Neuron (in vitro differentiated cells): Measurements from ENCODE around the gene ATG7.
"Not testable (repeated sequence)": the region's sequence is repeated elsewhere in the genome, so short reads cannot be mapped to it uniquely, and the experiment has no call there.

Source experiments
- H2AFZ ChIP-seq: one replicate; pipeline ENCODE4 v1.6.1; 2013; ENCODE audit warnings: low read depth, mild to moderate bottlenecking, inconsistent platforms, low read length, moderate library complexity
- H3K27me3 ChIP-seq: one replicate; pipeline ENCODE4 v1.6.1; 2013; ENCODE audit warnings: low read length; ENCODE audit not compliant: insufficient read depth
- H3K36me3 ChIP-seq: one replicate; pipeline ENCODE4 v1.6.1; 2013; ENCODE audit warnings: low read length; ENCODE audit not compliant: insufficient read depth
- H3K4me1 ChIP-seq: one replicate; pipeline ENCODE4 v1.6.1; 2013; ENCODE audit warnings: low read length; ENCODE audit not compliant: insufficient read depth
- H3K4me3 ChIP-seq: 2 replicates; pipeline ENCODE4 v1.5.1; 2013; ENCODE audit warnings: mild to moderate bottlenecking, low read length, moderate library complexity
- H3K9me3 ChIP-seq: one replicate; pipeline ENCODE4 v1.6.1; 2013; ENCODE audit warnings: low read length

ATG7 gene

DNA sequence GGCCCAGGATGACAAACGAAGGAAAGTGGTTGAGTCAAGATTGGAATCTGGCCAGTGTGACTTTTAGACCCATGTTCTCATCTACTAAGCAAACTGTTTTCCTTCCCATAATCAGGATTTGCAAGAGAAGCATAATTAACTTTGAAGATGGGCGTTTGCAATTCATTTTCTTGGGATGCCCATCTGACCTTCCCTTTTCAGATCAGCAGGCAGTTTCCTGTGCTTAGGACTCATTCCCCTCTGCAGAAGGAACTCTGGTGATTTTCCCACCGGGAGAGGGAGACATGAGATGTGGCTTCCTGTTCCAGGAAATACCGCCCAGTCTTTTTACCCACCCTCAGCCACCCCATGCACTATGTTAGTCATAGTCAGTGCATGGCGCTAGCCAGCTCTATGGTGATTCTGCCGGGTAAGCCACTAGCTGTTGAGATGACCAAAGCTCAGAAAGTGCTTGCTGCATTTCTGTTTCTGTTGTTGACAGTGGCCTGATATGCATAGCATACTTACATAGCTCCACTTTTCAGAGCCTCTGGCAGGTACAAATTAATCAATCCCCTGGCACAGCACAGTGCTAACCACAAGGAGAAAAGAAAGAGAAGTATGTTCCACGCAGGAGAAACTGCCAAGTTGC, 242.1 kb downstream of the ATG7 start:
- H3K9me3 ChIP-seq: no peaks in the 10 kb centered on the region
- no peak overlapping the region for H2AFZ ChIP-seq
- H3K36me3 ChIP-seq: no peaks in the 10 kb centered on the region
- no peaks in the 10 kb centered on the region for H3K27me3 ChIP-seq
- H3K4me1 ChIP-seq: peaks cover 14% of the 10 kb centered on the region
- no peak overlapping the region for H3K4me3 ChIP-seq

DNA sequence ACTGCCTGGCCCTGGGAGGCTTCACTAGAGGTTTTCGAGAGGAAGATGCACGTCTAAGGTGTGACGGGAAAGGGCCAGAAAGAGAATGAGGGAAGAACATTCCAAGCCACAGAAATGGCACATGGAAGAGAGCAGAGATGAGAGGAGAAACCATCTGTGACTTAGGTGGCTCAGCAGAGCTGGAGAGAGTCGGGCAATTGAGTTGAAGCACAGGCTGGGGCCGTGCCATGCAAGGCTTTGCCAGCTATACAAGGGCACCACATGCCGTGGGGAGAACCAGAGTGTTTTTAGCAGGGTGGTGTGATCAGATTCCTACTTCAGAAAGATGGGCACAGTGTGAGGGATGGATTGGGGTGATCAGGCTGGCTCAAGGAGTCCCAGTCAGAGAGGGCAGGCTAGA, 245.4 kb downstream of the ATG7 start:
- H3K4me3 ChIP-seq: no peak overlapping the region
- no peaks in the 10 kb centered on the region for H3K4me1 ChIP-seq
- no peaks in the 10 kb centered on the region for H3K27me3 ChIP-seq
- H3K9me3 ChIP-seq: no peaks in the 10 kb centered on the region
- no peak overlapping the region for H2AFZ ChIP-seq
- H3K36me3 ChIP-seq: no peaks in the 10 kb centered on the region

DNA sequence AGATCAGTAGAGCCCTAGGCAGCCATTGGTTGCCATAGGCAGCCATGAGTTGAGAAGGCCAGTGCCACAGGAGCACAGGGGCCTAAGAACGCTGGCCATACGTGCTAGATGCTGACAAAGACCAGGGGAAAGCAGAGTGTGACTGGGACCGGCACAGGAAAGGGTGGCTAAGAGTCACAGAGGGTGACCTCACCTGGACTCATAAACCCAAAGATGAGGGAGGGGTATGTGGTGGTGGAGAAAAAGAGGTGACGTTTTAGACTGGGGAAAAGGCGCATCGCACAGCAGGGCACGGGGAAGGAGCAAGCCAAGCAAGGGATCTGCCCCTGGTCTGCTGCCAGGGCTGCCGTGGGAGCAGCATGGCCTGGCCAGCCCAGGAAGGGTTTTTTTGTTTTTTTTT, 249.0 kb downstream of the ATG7 start:
- Histone ChIP-seq H3K36me3 (no peaks in the 10 kb centered on the region), H3K4me1 (no peaks in the 10 kb centered on the region), H3K27me3 (no peaks in the 10 kb centered on the region), H3K9me3 (no peaks in the 10 kb centered on the region), H2AFZ (no peak overlapping the region), H3K4me3 (no peak overlapping the region)

DNA sequence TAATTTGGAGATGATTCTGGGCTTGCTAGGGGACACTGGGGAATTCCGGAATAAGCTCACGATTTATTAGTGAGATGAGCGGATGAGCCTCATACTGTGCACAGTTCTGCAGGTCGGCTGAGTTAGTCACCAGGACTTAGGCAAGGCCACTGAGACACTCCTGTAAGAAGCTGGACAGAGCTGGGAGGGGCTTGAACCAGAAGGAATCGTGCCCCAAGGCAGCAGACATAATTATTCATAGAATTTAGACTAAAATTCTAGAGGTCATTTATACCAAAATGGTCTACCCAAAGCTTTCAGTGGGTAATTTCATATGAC, 250.2 kb downstream of the ATG7 start:
- Histone ChIP-seq H2AFZ (no peak overlapping the region), H3K4me3 (no peak overlapping the region), H3K27me3 (no peaks in the 10 kb centered on the region), H3K4me1 (no peaks in the 10 kb centered on the region), H3K9me3 (no peaks in the 10 kb centered on the region), H3K36me3 (no peaks in the 10 kb centered on the region)

DNA sequence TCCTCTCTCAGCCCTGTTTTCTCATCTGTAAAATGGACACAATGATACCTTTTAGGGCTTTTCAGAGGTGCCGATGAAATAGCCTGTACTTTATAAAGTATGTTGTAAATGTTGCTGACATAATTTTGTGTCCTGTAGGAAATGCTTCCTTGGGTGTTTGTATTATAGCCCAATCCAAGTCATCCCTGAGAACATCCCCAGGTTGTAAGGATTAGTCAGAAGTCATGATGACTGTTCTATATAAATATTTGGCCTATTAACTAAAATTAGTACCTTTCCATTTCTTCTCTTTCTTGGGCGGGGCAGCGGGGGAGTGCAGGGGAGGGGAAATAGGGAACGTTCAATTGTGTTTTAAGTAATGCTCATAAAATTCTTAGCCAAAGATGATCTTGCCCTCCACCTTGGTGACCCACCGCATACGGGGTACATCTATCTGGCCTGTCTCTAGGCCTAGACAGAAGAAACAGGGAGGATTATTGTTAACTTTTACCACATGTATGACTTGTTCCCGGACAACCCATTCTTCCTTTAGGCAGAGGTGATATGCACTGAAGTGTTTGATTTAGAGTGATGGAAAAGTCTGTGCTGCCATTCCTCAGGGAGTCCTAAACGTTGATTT, 250.9 kb downstream of the ATG7 start:
- Histone ChIP-seq H3K36me3 (no peaks in the 10 kb centered on the region), H3K4me3 (no peak overlapping the region), H2AFZ (no peak overlapping the region), H3K27me3 (no peaks in the 10 kb centered on the region), H3K4me1 (no peaks in the 10 kb centered on the region), H3K9me3 (no peaks in the 10 kb centered on the region)

DNA sequence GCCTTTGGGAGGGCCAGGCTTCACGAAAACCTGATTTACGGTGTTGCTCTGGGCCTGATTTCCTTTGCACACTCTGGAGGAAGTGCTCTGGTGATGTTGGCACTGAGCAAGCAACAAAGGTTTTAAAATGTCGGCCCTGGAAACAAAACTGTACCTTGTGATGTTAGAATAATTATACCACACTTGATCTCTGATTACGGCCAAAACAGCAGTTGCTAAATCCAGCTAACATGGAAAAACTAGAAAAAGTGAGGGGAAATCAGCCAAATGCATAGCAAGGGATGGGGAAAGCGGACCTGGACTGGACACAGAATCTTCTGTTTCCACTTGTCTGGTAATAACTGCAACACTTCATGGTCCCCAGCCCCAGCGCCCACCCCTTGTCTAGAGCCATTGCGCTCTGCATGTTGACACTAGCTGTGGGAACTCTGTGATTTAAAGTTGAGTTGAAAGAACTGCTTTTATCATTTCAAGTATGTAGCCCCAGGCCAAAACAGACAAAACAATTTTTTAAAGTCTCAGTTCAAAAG, 251.4 kb downstream of the ATG7 start:
- no peaks in the 10 kb centered on the region for H3K27me3 ChIP-seq
- H3K4me1 ChIP-seq: no peaks in the 10 kb centered on the region
- no peak overlapping the region for H2AFZ ChIP-seq
- no peaks in the 10 kb centered on the region for H3K9me3 ChIP-seq
- no peaks in the 10 kb centered on the region for H3K36me3 ChIP-seq
- H3K4me3 ChIP-seq: no peak overlapping the region

DNA sequence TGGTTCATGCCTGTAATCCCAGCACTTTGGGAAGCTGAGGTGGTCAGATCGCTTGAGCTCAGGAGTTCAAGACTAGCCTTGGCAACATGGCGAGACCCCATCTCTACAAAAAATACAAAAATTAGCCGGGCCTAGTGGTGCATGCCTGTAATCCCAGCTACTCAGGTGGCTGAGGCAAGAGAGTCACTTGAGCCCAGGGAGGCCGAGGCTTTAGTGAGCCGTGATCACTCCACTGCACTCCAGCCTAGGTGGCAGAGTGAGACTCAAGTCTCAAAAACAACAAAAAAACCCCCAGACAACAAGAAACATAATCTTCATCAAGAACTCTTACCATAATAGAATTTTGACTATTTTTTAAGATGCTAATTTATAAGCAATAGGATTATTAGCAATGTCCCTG, 253.9 kb downstream of the ATG7 start:
- not testable (repeated sequence) for H3K27me3 ChIP-seq, H3K36me3 ChIP-seq, H3K4me3 ChIP-seq, H2AFZ ChIP-seq, H3K9me3 ChIP-seq, H3K4me1 ChIP-seq

DNA sequence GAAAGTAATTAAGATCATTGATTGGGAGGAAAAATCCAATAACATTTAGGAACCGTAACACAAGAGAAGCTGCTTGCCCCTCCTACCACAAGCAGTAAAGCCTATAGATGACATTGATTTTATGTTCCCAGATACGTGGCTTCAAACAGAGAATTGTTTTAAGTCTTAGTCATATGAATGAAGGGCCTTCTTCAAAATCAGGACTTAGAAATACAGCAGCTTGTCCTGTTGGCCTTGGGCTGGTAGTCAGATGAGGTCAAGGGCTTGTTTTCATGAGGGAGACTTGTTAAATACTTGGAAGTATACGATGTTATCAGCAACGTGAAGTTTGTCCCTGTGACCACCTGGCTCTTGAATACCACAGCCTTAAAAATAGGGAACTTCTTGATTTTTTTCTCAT, 257.1 kb downstream of the ATG7 start:
- H3K4me3 ChIP-seq: no peak overlapping the region
- H3K36me3 ChIP-seq: no peaks in the 10 kb centered on the region
- no peaks in the 10 kb centered on the region for H3K27me3 ChIP-seq
- H3K4me1 ChIP-seq: peaks cover 17% of the 10 kb centered on the region
- H2AFZ ChIP-seq: no peak overlapping the region
- peaks cover 3% of the 10 kb centered on the region for H3K9me3 ChIP-seq

DNA sequence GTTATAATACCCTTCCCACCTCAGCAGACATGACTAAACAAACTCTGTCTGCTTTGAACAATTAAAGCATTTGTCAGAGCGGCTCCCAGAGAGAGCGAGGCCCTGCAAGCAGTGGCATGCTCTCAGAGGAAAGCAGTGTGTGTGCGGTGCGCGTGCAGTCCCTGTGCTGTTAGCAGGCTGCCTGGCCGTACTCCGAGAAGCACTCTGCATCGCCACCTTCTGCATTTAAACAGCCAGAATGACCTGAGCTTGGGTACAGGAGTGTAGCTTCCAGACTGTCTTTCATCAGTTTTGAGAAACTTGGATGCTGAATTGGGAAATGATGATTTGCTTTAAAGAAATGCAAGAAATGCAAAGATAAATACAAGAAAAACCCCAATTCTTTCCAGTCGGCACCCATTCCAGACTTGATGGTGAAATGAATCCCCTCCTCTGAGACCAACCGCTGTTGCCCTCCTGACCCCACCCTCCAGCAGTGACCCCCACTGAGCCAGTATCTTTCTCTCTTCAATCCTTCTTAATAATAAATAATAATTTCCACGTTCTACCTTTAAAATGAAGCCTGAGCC, 258.0 kb downstream of the ATG7 start:
- Histone ChIP-seq H2AFZ (no peak overlapping the region), H3K9me3 (peaks cover 3% of the 10 kb centered on the region), H3K4me1 (peaks cover 17% of the 10 kb centered on the region), H3K36me3 (no peaks in the 10 kb centered on the region), H3K27me3 (no peaks in the 10 kb centered on the region), H3K4me3 (no peak overlapping the region)

DNA sequence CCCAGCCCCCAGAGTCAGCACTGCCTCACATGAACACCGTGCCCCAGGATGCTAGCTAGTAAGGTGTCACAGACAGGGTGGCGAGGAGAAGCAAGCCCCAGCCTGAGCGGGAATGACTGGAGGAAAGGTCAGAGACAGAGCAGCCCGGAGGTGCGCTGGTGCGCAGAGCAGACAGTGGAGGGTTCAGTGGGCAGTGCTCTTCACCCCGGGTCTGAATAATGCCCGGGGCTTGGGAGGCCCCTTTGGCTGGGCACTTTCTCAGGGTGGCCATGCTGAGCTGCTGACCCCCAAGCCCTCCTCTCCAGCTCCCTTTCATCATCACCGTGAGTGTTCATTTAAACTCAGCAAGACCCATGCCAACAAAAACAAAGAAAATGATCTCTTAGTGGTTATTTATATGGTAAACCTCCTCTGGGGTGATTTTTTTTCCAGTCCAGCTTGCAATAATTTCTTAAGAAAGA, 260.8 kb downstream of the ATG7 start:
- Histone ChIP-seq H2AFZ (no peak overlapping the region), H3K27me3 (no peaks in the 10 kb centered on the region), H3K4me3 (no peak overlapping the region), H3K9me3 (peaks cover 3% of the 10 kb centered on the region), H3K4me1 (peaks cover 17% of the 10 kb centered on the region), H3K36me3 (no peaks in the 10 kb centered on the region)

DNA sequence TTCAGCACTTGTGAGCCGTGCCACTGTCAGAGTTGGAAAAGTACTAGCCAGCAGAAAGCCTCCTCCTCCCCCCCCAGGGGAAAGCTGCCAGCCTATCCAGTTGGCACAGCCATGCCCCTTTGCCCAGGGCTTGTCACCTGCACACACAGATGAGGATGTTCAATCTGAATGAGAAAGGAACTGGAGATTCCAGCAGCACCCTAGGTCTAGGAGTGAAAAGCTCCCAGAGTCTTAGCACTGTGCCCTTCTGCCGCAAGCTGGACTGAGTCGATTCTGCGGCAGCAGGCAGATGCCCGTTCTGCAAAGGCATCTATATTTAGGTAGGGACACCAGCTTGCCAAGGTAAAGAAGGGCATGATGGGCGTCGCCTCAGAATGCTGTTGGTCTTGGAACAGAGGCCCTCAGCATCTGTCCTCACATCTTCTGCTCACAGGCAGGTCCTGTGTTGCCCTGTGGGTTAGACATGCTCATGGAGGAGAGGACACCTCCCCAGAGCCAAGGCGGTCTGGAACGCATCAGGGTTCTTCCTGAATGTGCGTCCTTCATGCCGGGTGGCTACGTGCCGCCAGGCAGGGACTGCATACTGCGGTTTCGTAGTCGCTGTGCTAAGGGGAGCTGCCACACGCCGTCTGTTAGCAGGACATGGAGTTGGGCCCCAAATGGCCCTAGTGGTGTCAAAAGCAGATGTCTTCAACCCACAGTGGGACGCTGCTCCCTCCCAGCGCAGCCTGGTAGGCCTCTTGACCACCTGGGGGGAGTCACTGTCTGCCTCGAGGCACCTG, 262.0 kb downstream of the ATG7 start:
- no peak overlapping the region for H2AFZ ChIP-seq

DNA sequence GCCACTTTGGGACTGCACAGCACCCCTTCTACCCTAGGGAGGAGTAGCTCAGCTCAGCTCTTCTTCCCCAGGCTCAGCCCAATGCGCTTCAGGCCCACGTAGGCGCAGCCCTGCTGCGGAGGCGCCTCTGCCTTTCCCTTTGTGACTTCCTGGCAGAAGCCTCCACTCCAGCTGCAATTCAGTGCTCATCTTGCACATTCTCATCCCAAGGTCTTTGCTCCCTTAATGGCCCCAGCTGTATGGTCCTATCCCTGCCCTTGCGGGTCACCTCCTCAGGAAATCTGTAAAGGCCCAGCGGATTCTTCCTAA, 262.6 kb downstream of the ATG7 start:
- H3K4me1 ChIP-seq: peaks cover 16% of the 10 kb centered on the region
- no peaks in the 10 kb centered on the region for H3K27me3 ChIP-seq
- peaks cover 2% of the 10 kb centered on the region for H3K9me3 ChIP-seq
- no peaks in the 10 kb centered on the region for H3K36me3 ChIP-seq
- H2AFZ ChIP-seq: no peak overlapping the region
- no peak overlapping the region for H3K4me3 ChIP-seq

More for the DNA sequence above, 262.0 kb downstream of the ATG7 start:
- Histone ChIP-seq H3K27me3 (no peaks in the 10 kb centered on the region), H3K36me3 (no peaks in the 10 kb centered on the region), H3K9me3 (peaks cover 3% of the 10 kb centered on the region), H3K4me1 (peaks cover 17% of the 10 kb centered on the region), H3K4me3 (no peak overlapping the region)

DNA sequence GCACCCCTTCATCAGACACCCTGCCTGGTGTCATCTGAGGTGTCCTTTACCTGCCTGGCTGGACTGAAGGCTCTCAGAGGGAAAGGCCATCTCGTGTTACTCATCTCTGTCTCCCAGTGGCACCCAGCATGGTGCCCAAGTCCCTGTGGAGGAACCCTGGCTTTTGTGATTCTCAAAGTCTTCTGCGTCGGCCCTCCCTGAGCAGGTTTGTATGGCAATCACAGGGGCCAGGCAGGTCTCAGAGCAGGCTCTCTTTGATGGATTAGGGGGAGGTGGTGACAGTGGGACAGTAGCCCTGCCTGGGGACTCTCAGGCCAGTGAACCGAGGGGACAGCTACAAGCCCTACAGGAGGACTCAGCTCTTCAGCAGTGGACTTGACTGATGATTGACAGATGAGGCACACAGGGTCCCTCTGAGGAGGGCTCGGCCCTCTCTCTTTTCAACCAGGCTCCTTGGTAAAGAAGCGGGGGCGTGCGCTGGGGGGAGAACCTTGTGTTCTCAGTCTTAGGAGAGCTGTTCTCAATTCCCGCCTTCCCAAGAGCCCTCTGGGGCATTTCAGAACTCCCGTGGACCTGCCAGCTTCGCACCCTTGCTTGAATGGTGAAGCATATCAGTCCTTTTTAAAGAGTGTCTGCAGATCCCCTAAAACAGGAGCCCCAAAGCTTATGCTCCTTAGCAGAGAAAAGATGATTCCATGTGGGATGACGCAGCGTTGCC, 263.2 kb downstream of the ATG7 start:
- Histone ChIP-seq H3K27me3 (no peaks in the 10 kb centered on the region), H3K4me3 (no peak overlapping the region), H3K36me3 (no peaks in the 10 kb centered on the region), H3K4me1 (peaks cover 13% of the 10 kb centered on the region), H3K9me3 (peaks cover 2% of the 10 kb centered on the region), H2AFZ (no peak overlapping the region)
